ENCODE data around the gene CFAP46. TPM values are rescaled to one million over a fixed set of nuclear protein-coding genes. Genes with fewer than 3 reads are reported as not detected.
A peak's percentile ranks its signal among the peaks of the same experiment; 100 is the strongest.

CFAP46 gene
- total RNA-seq, 1 donor from 2014 or later, result 1.6 TPM

DNA sequence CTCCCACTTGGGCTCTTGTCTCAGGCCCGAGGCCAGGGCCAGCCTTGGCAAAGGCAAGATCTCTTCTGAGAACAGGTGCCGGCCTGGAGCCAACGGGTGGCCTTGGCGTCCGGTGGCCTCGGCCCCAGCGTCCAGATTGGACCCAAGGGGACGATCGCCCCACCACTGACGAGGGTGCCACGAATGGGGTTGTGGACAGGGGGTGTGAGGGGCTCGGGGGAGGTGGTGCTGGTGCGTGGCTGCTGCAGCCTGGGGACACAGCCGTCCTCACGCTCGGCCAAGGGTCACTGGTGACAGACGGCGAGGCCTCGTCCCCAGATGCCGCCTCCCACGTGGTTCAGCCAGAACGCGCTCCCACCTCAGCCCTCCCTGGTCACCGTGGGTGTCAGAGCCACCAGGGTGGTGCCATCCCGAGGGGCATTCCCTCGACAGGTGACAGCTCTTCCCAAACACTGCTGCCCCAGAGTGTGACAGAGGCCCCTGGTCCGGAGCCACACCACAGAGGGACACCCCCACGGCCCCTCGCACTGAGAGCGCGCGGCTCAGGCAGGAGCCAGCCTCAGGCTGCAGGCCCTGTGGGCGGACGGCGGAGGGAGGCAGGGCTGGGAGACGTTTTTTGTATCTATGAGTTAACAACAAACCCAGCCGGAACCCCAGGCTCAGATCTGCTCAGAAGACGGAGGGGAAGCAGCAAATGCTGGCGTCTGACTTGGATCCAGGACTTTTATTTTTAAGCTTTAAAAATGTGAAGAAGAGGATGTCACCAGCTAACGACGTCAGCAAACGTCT lies 18.5 kb upstream of the CFAP46 start:
- H3K27me3 ChIP-seq, result peaks cover 17% of the 10 kb centered on the region

GRCh38 chr10:132960071-132960472 lies 17.7 kb upstream of the CFAP46 start:
- H3K9ac ChIP-seq, result no peak overlapping the region
- H4K20me1 ChIP-seq (ENCODE audit: low read depth), result no peaks in the 10 kb centered on the region
- no peaks in the 10 kb centered on the region for H3K9me3 Mint-ChIP-seq
- H3K4me2 ChIP-seq, result no peak overlapping the region
- H3K36me3 ChIP-seq, result no peaks in the 10 kb centered on the region
- H3K27me3 Mint-ChIP-seq (ENCODE audit: insufficient read depth, low read depth), result peaks cover 18% of the 10 kb centered on the region
- peaks cover 22% of the 10 kb centered on the region for H3K4me1 Mint-ChIP-seq
- DNase-seq (ENCODE audit: low spot score), result no peak
- no peaks in the 10 kb centered on the region for H3K79me2 ChIP-seq (ENCODE audit: low read depth)
- H3K27ac Mint-ChIP-seq, result no peak overlapping the region
- H3F3A ChIP-seq (ENCODE audit: low read depth), result no peaks in the 10 kb centered on the region
- no peak overlapping the region for H2AFZ ChIP-seq (replicated peaks)
- TF ChIP-seq EZH2phosphoT487 (IDR thresholded peaks at IDR 0.05), result no peak
- TF ChIP-seq, protein P1, sequence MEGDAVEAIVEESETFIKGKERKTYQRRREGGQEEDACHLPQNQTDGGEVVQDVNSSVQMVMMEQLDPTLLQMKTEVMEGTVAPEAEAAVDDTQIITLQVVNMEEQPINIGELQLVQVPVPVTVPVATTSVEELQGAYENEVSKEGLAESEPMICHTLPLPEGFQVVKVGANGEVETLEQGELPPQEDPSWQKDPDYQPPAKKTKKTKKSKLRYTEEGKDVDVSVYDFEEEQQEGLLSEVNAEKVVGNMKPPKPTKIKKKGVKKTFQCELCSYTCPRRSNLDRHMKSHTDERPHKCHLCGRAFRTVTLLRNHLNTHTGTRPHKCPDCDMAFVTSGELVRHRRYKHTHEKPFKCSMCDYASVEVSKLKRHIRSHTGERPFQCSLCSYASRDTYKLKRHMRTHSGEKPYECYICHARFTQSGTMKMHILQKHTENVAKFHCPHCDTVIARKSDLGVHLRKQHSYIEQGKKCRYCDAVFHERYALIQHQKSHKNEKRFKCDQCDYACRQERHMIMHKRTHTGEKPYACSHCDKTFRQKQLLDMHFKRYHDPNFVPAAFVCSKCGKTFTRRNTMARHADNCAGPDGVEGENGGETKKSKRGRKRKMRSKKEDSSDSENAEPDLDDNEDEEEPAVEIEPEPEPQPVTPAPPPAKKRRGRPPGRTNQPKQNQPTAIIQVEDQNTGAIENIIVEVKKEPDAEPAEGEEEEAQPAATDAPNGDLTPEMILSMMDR (IDR thresholded peaks at IDR 0.05), result no peak
- H3K4me1 ChIP-seq, result peaks cover 4% of the 10 kb centered on the region
- H3K9me3 ChIP-seq (ENCODE audit: low read depth), result no peaks in the 10 kb centered on the region
- H3K4me3 Mint-ChIP-seq, result no peak overlapping the region
- no peak overlapping the region for H3K4me3 ChIP-seq
- no peaks in the 10 kb centered on the region for H3K36me3 Mint-ChIP-seq
- H3K27ac ChIP-seq, result no peak overlapping the region
- peaks cover 17% of the 10 kb centered on the region for H3K27me3 ChIP-seq

More for the DNA sequence above, 18.5 kb upstream of the CFAP46 start:
- Histone ChIP-seq H3K36me3 (no peaks in the 10 kb centered on the region), H3K27ac (no peak overlapping the region), H3K4me3 (no peak overlapping the region), H3K9ac (no peak overlapping the region), H3K4me1 (peaks cover 4% of the 10 kb centered on the region), H3K4me2 (no peak overlapping the region), H4K20me1 (ENCODE audit: low read depth) (no peaks in the 10 kb centered on the region), H3K79me2 (ENCODE audit: low read depth) (no peaks in the 10 kb centered on the region), H3K9me3 (ENCODE audit: low read depth) (no peaks in the 10 kb centered on the region), H3F3A (ENCODE audit: low read depth) (no peaks in the 10 kb centered on the region), H2AFZ (replicated peaks) (no peak overlapping the region)
- H3K4me1 Mint-ChIP-seq, result peaks cover 22% of the 10 kb centered on the region
- no peak overlapping the region for H3K27ac Mint-ChIP-seq
- no peaks in the 10 kb centered on the region for H3K36me3 Mint-ChIP-seq
- peak overlapping the region; percentile 43 for H3K4me3 Mint-ChIP-seq
- H3K27me3 Mint-ChIP-seq (ENCODE audit: insufficient read depth, low read depth), result peaks cover 21% of the 10 kb centered on the region
- TF ChIP-seq, protein P1 (IDR thresholded peaks at IDR 0.05), result no peak
- no peak for TF ChIP-seq EZH2phosphoT487 (IDR thresholded peaks at IDR 0.05)
- no peak for TF ChIP-seq EZH2 (IDR thresholded peaks at IDR 0.05)
- no peaks in the 10 kb centered on the region for H3K9me3 Mint-ChIP-seq
- no peak for DNase-seq (ENCODE audit: low spot score)

- TF ChIP-seq EZH2 (IDR thresholded peaks at IDR 0.05) (no peak), EZH2phosphoT487 (IDR thresholded peaks at IDR 0.05) (no peak)
- TF ChIP-seq, protein P1 (IDR thresholded peaks at IDR 0.05), result no peak
- H3K27me3 ChIP-seq, result peaks cover 17% of the 10 kb centered on the region
- H3K36me3 Mint-ChIP-seq, result no peaks in the 10 kb centered on the region
- H3F3A ChIP-seq (ENCODE audit: low read depth), result no peaks in the 10 kb centered on the region
- peaks cover 22% of the 10 kb centered on the region for H3K4me1 Mint-ChIP-seq
- H3K4me3 Mint-ChIP-seq, result no peak overlapping the region
- no peak overlapping the region for H3K4me2 ChIP-seq
- no peaks in the 10 kb centered on the region for H4K20me1 ChIP-seq (ENCODE audit: low read depth)
- no peaks in the 10 kb centered on the region for H3K36me3 ChIP-seq
- no peak overlapping the region for H3K27ac Mint-ChIP-seq
- no peak overlapping the region for H2AFZ ChIP-seq (replicated peaks)
- no peaks in the 10 kb centered on the region for H3K9me3 Mint-ChIP-seq
- H3K27me3 Mint-ChIP-seq (ENCODE audit: insufficient read depth, low read depth), result peaks cover 18% of the 10 kb centered on the region
- no peak overlapping the region for H3K27ac ChIP-seq
- no peak overlapping the region for H3K9ac ChIP-seq
- H3K9me3 ChIP-seq (ENCODE audit: low read depth), result no peaks in the 10 kb centered on the region
- no peaks in the 10 kb centered on the region for H3K79me2 ChIP-seq (ENCODE audit: low read depth)
- peaks cover 4% of the 10 kb centered on the region for H3K4me1 ChIP-seq
- no peak overlapping the region for H3K4me3 ChIP-seq
- no peak for DNase-seq (ENCODE audit: low spot score)
These were observed 17.2 kb upstream of the CFAP46 start for GRCh38 chr10:132959559-132959961.
